Measurements from ENCODE around the gene SLC26A2. TPM values are rescaled to one million over a fixed set of nuclear protein-coding genes. Genes with fewer than 3 reads are reported as not detected.

The SLC26A2 gene
- total and polyA plus RNA-seq, 2 donors (not counting 1 experiment from before 2014, with no cell fraction given) = 2.1 to 13.2 TPM

DNA sequence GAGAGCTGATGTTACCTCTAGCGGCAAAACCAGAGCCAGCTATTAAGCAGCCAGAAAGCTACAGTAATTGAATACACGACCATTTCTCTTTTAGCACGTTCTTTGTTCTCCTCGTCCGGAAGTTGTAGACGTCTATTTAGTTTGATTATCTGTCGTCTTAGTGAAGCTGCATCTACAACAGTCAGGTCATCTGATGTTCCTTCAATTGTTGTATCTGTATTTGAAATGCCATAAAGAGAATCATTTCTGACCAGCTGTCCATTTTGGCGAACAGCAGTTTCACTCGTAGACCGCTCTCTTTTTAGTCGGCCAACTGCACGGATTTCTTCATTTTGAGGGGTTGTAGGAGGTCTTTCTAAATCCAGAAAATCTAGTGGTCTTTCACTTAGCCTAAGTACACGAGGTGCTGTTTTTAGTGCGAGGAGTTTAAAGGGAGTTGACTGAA is 28.5 kb upstream of the SLC26A2 start:
- Histone ChIP-seq H3K4me1 (ENCODE audit: control insufficient read depth in 2 of 2, insufficient read depth in 2 of 2, low read length in 2 of 2) (no peaks in the 10 kb centered on the region), H4K20me1 (ENCODE audit: control insufficient read depth, insufficient read depth, low read length, poor library complexity, severe bottlenecking) (no peaks in the 10 kb centered on the region), H3K27me3 (replicated peaks in 1 of 4; ENCODE audit: control extremely low read depth in 1 of 4, control insufficient read depth in 3 of 4, insufficient read depth in 4 of 4, low read length in 3 of 4) (peaks cover 0 to 5% (median 0%) of the 10 kb centered on the region in 4 experiments), H3K9ac (ENCODE audit: low read length) (no peak overlapping the region), H3K4me3 (ENCODE audit: control extremely low read depth in 1 of 5, extremely low read depth in 1 of 5, insufficient read depth in 1 of 5, low read depth in 2 of 5, low read length in 4 of 5) (no peak overlapping the region), H2AFZ (ENCODE audit: insufficient read depth, low read depth, low read length, poor library complexity, severe bottlenecking) (no peak overlapping the region), H3K36me3 (replicated peaks in 1 of 2; ENCODE audit: control extremely low read depth in 1 of 2, control insufficient read depth in 1 of 2, extremely low read depth in 1 of 2, insufficient read depth in 2 of 2, low read length in 1 of 2) (no peaks in the 10 kb centered on the region), H3K4me2 (replicated peaks; ENCODE audit: low read depth, low read length, poor library complexity, severe bottlenecking) (no peak overlapping the region), H3K79me2 (ENCODE audit: control insufficient read depth, insufficient read depth, low read length) (no peaks in the 10 kb centered on the region), H3K9me3 (ENCODE audit: control extremely low read depth in 1 of 3, control insufficient read depth in 2 of 3, insufficient read depth in 1 of 3, low read length in 2 of 3) (no peaks in the 10 kb centered on the region), H3K27ac (ENCODE audit: low read length in 2 of 2) (no peak overlapping the region)
- H3K27me3 Mint-ChIP-seq = peaks cover 33% of the 10 kb centered on the region
- no peak for TF ChIP-seq EZH2 (IDR thresholded peaks at IDR 0.05; ENCODE audit: borderline replicate concordance, insufficient read depth, low read depth, low read length, poor library complexity, severe bottlenecking)
- TF ChIP-seq, protein P1, sequence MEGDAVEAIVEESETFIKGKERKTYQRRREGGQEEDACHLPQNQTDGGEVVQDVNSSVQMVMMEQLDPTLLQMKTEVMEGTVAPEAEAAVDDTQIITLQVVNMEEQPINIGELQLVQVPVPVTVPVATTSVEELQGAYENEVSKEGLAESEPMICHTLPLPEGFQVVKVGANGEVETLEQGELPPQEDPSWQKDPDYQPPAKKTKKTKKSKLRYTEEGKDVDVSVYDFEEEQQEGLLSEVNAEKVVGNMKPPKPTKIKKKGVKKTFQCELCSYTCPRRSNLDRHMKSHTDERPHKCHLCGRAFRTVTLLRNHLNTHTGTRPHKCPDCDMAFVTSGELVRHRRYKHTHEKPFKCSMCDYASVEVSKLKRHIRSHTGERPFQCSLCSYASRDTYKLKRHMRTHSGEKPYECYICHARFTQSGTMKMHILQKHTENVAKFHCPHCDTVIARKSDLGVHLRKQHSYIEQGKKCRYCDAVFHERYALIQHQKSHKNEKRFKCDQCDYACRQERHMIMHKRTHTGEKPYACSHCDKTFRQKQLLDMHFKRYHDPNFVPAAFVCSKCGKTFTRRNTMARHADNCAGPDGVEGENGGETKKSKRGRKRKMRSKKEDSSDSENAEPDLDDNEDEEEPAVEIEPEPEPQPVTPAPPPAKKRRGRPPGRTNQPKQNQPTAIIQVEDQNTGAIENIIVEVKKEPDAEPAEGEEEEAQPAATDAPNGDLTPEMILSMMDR (IDR thresholded peaks at IDR 0.05) = no peak
- H3K9me3 Mint-ChIP-seq (ENCODE audit: insufficient read depth) = no peaks in the 10 kb centered on the region
- H3K4me3 Mint-ChIP-seq = no peak overlapping the region
- H3K27ac Mint-ChIP-seq = no peak overlapping the region
- H3K4me1 Mint-ChIP-seq = no peaks in the 10 kb centered on the region
- ChIA-PET CTCF (no interaction called here), POLR2A (no interaction called here)
- ATAC-seq (ENCODE audit: low read depth) (no peak), DNase-seq (no peak)
- 96% methylated on average over 12 of the region's 14 CpGs for WGBS (ENCODE audit: insufficient coverage)
- intact Hi-C loops (cut with micrococcal nuclease) = no loop called here

DNA sequence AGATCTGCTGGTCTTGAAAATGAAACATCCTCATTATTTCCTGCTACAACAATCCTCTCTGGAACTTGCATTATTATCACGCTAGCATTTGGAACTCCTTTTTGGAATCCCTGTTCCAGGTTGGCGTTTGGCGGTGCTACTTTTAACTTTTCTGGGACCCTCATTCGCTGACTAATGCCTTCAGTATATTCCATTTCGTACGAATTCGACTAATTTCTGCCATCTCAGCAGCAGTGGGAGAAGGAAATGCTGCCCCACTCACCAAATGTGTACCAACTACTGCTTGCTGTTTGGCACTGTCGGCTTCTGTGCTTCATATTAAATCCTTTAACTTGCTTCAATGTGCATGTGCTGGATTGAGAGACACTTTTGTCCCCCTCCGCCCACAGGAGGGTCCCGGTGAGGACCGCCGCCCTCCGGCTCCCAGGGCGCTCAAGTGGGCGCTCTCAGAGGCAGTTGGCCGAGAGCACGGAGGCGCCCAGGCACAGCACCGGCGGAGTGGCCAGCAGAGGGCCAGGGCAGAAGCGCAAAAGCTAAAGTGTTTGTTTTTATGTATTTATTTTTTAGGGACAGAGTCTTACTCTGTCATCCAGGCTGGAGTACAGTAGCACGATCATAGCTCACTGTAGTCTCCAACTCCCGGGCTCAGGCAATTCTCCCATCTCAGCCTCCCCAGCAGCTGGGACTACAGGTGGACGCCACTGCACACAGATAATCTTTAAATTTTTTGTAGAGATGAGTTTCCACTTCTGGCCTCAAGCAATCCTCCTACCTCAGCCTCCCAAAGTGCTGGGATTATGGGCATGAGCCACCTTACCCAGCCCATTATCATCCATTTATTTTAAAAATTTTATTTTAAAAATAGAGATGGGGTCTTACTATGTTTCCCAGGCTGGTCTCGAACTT is 27.9 kb upstream of the SLC26A2 start:
- no peak overlapping the region for H3K4me2 ChIP-seq (replicated peaks; ENCODE audit: low read depth, low read length, poor library complexity, severe bottlenecking)
- intact Hi-C loops (cut with micrococcal nuclease) = no loop called here
- ChIA-PET POLR2A (no interaction called here), CTCF (no interaction called here)
- H3K4me1 ChIP-seq (ENCODE audit: control insufficient read depth in 2 of 2, insufficient read depth in 2 of 2, low read length in 2 of 2) = no peaks in the 10 kb centered on the region
- TF ChIP-seq, protein P1 (IDR thresholded peaks at IDR 0.05) = no peak
- no peak for TF ChIP-seq EZH2 (IDR thresholded peaks at IDR 0.05; ENCODE audit: borderline replicate concordance, insufficient read depth, low read depth, low read length, poor library complexity, severe bottlenecking)
- no peaks in the 10 kb centered on the region for H3K9me3 Mint-ChIP-seq (ENCODE audit: insufficient read depth)
- no peak overlapping the region for H3K4me3 ChIP-seq (ENCODE audit: control extremely low read depth in 1 of 5, extremely low read depth in 1 of 5, insufficient read depth in 1 of 5, low read depth in 2 of 5, low read length in 4 of 5)
- no peaks in the 10 kb centered on the region for H3K9me3 ChIP-seq (ENCODE audit: control extremely low read depth in 1 of 3, control insufficient read depth in 2 of 3, insufficient read depth in 1 of 3, low read length in 2 of 3)
- 69% methylated on average over 20 of the region's 25 CpGs for WGBS (ENCODE audit: insufficient coverage)
- ATAC-seq (ENCODE audit: low read depth) (no peak), DNase-seq (no peak)
- H3K9ac ChIP-seq (ENCODE audit: low read length) = no peak overlapping the region
- no peaks in the 10 kb centered on the region for H3K79me2 ChIP-seq (ENCODE audit: control insufficient read depth, insufficient read depth, low read length)
- H4K20me1 ChIP-seq (ENCODE audit: control insufficient read depth, insufficient read depth, low read length, poor library complexity, severe bottlenecking) = no peaks in the 10 kb centered on the region
- peaks cover 34% of the 10 kb centered on the region for H3K27me3 Mint-ChIP-seq
- no peaks in the 10 kb centered on the region for H3K4me1 Mint-ChIP-seq
- no peak overlapping the region for H3K27ac ChIP-seq (ENCODE audit: low read length in 2 of 2)
- no peak overlapping the region for H2AFZ ChIP-seq (ENCODE audit: insufficient read depth, low read depth, low read length, poor library complexity, severe bottlenecking)
- no peaks in the 10 kb centered on the region for H3K36me3 ChIP-seq (replicated peaks in 1 of 2; ENCODE audit: control extremely low read depth in 1 of 2, control insufficient read depth in 1 of 2, extremely low read depth in 1 of 2, insufficient read depth in 2 of 2, low read length in 1 of 2)
- no peak overlapping the region for H3K27ac Mint-ChIP-seq
- no peak overlapping the region for H3K4me3 Mint-ChIP-seq
- H3K27me3 ChIP-seq (replicated peaks in 1 of 4; ENCODE audit: control extremely low read depth in 1 of 4, control insufficient read depth in 3 of 4, insufficient read depth in 4 of 4, low read length in 3 of 4) = peaks cover 0 to 5% (median 0%) of the 10 kb centered on the region in 4 experiments

All from B cell (primary cell).